GM12865 (cell line): Measurements from ENCODE around the gene BAG1.
A peak's percentile ranks its signal among the peaks of the same experiment; 100 is the strongest.

Experiments used
- DNase-seq: peaks from one replicate; pipeline ENCODE4 v3.0.0; 2010; ENCODE audit warnings: low read depth
- H3K4me3 ChIP-seq: 2 replicates; pipeline ENCODE4 v1.5.1; 2011; ENCODE audit warnings: mild to moderate bottlenecking, low read depth, low read length, control low read depth
- TF ChIP-seq, protein P1 (sequence below): IDR thresholded peaks from 2 replicates; pipeline ENCODE4 v1.5.1; 2011; ENCODE audit warnings: low read length, control low read depth, low read depth, inconsistent platforms; ENCODE audit not compliant: insufficient read depth; ENCODE audit errors: missing control alignments

BAG1 gene

DNA sequence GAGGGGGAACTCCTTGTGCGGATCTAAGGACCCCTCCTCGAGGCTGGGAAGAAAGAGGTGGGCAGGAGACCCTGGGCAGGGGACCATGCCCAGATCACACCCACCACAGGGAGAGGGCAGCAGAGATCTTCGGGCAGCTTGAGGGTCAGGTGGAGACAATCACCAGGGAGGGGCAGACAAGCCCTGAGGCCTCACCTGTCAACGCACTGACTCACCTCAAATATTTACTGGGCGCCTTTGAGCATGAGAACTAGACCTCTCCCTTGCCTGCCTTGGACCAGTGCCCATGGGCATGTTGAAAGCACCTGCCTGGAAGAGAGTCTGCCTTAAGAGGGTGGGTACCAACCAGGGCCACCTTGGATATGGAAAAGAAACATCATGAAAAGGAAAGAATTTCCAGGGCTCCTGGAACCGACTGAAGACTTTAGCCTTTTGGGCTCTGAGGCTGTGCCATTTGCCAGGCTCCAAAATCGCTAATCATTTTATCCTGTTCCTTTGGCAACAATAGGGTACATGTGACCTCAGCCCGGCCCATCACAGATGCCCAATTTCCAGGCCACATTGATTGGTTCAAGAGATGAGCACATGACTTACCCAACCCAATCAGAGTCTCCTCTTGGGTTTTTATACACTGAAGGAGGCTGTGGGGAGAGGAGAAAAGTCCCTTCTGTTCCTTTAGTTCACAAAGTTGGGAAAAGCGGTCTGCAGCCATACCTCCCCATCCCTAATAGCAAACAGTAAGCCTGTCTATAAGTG, 35.0 kb downstream of the BAG1 start:
- DNase-seq = no peak
- TF ChIP-seq, protein P1, sequence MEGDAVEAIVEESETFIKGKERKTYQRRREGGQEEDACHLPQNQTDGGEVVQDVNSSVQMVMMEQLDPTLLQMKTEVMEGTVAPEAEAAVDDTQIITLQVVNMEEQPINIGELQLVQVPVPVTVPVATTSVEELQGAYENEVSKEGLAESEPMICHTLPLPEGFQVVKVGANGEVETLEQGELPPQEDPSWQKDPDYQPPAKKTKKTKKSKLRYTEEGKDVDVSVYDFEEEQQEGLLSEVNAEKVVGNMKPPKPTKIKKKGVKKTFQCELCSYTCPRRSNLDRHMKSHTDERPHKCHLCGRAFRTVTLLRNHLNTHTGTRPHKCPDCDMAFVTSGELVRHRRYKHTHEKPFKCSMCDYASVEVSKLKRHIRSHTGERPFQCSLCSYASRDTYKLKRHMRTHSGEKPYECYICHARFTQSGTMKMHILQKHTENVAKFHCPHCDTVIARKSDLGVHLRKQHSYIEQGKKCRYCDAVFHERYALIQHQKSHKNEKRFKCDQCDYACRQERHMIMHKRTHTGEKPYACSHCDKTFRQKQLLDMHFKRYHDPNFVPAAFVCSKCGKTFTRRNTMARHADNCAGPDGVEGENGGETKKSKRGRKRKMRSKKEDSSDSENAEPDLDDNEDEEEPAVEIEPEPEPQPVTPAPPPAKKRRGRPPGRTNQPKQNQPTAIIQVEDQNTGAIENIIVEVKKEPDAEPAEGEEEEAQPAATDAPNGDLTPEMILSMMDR = peak; percentile 4
- H3K4me3 ChIP-seq = no peak overlapping the region

DNA sequence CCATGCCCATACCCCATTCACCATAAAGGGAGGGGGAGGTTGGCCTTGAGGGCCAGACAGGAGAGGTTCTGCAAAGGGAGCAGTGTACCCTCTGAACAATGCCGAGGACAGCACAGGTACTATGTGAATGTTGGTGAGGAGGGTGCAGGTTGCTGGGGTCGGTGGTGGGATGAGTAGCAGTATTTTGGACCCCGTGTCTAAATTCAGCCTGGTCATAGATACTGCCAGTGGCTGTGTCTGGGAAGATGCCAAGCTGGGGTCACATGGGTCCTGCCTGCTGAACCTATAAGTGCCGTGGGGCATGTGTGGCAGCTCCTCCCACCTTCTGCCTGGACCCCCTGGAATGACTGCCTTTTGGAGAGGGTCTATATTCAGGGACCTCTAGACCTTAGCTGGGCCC, 35.9 kb downstream of the BAG1 start:
- DNase-seq = no peak
- no peak overlapping the region for H3K4me3 ChIP-seq
- TF ChIP-seq, protein P1 = no peak

DNA sequence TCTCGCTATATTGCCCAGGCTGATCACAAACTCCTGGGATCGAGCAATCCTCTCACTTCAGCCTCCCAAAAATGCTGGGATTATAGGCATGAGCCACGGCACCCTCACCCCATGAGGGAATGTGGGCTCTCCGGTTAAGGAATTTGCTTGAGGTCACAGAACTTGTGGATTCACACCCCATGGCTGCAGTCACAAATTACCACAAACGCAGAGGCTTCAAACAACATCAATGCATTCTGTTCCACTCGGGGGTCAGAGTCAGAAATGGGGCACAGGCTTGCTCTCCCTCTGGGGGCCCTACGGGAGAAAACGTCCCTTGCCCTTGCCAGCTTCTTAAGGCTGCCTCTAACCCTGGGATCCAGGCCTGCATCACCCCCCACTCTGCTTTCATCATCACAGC, 36.8 kb downstream of the BAG1 start:
- DNase-seq = no peak
- TF ChIP-seq, protein P1 = no peak
- no peak overlapping the region for H3K4me3 ChIP-seq

DNA sequence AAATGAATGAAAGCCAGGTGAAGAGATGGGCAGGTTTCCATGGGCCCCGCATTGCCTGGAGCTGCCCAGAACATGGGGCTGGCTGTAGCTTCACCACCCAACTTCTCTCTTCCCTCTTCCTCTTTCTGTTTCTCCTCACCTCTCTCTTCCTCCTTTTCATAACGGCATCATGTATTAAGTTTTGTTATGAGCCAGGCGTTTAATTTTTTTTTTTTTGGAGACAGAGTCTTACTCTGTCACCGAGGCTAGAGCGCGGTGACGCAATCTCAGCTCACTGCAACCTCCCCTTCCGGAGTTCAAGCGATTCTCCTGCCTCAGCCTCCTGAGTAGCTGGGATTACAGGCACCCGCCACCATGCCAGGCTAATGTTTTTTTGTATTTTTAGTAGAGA, 37.5 kb downstream of the BAG1 start:
- H3K4me3 ChIP-seq = no peak overlapping the region
- TF ChIP-seq, protein P1 = no peak
- DNase-seq = peak; percentile 34

DNA sequence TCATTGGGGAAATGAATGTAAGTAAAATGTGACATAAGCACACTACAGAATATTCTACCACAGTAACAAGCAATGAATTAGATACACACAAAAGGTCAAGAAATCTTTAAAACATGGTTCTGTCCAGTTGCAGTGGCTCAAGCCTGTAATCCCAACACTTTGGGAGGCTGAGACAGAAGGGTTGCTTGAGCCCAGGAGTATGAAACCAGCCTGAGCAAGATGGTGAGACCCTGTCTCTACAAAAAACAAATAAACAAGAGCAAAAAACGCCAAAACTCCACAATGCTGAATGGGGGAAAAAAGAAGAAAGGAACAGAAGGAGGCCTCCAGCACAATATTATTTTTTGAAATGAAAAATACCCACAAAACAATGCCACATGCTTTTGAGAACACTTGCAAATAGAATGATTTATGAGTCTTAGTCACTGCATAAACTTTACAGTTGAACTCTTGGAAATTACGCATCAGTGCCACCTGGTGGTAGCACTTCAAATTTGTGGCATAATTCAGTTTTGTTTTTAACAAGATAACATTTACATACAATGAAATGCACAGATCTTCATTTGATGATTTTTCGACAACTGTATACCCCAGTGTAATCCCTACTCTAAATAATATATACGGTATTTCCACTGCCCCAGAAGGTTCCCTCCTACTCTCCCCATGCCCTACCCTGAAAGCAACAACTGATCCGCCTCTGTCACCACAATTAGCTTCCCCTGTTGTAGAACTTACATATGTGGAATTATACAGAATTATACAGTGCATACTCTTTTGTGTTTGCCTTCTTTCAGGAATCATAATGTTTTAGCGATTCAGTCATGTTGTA, 39.0 kb downstream of the BAG1 start:
- peak; percentile 82 for DNase-seq
- TF ChIP-seq, protein P1 = peak; percentile 58
- no peak overlapping the region for H3K4me3 ChIP-seq

DNA sequence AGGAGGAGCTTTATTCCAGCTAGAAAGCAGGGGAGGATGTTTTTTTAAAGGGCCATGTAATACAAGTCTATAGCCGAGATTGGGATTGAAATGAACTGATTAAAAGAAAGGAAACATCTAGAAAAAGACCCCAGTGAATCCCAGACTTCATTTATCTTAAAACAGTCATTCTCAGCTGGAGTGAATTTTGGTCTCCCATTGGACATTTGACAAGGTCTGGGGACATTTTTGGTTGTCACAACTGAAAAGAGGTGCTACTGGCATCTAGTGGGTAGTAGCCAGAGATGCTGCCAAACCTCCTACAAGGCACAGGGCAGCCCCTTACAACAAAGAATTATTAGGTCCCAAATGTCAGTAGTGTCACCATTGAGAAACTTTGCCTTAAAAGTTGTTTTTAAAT, 40.8 kb downstream of the BAG1 start:
- peak; percentile 47 for DNase-seq
- no peak overlapping the region for H3K4me3 ChIP-seq

More for the DNA sequence above, 40.8 kb downstream of the BAG1 start:
- TF ChIP-seq, protein P1 = peak; percentile 28
